H1 (cell line): Measurements from ENCODE around the gene ILF2. TPM values are rescaled to one million over a fixed set of nuclear protein-coding genes. Genes with fewer than 3 reads are reported as not detected.
A peak's percentile ranks its signal among the peaks of the same experiment; 100 is the strongest.

Source experiments
- ASH2L ChIP-seq: fragments of 200-600, 300-600 bp; sonication (generic); IDR thresholded peaks from one replicate; pipeline ENCODE4 v1.7.1; 2017; ENCODE audit warnings: low read length
- CREB1 ChIP-seq: IDR thresholded peaks from 2 replicates; pipeline ENCODE4 v1.6.1; 2012; ENCODE audit warnings: inconsistent platforms
- CTBP2 ChIP-seq: IDR thresholded peaks from 2 replicates; pipeline ENCODE4 v1.7.0; 2011; ENCODE audit warnings: borderline replicate concordance, mild to moderate bottlenecking, moderate library complexity, mixed read lengths, low read length; ENCODE audit not compliant: insufficient read depth, insufficient read length
- E2F6 ChIP-seq: IDR thresholded peaks from 2 replicates; pipeline ENCODE4 v1.6.1; 2012; ENCODE audit warnings: inconsistent platforms
- EZH2 ChIP-seq: fragments of 200-600 bp; sonication (generic); IDR thresholded peaks from 2 replicates; pipeline ENCODE4 v1.7.1; 2012; ENCODE audit warnings: low read depth, mild to moderate bottlenecking, moderate library complexity, low read length, inconsistent platforms; ENCODE audit not compliant: severe bottlenecking
- HDAC2 ChIP-seq, 2 experiments: fragments of 300-600 bp in 1 of 2; sonication (generic) in 1 of 2; IDR thresholded peaks; 2 replicates each; pipeline ENCODE4 v1.6.1; 2011 to 2012; ENCODE audit warnings: low read depth in 2 of 2, low read length in 2 of 2, mild to moderate bottlenecking in 2 of 2, moderate library complexity in 2 of 2, borderline replicate concordance in 1 of 2, inconsistent platforms in 1 of 2
- HDAC6 ChIP-seq: IDR thresholded peaks from one replicate; pipeline ENCODE4 v1.7.1; 2012; ENCODE audit warnings: low read depth, mild to moderate bottlenecking, inconsistent platforms, low read length, moderate library complexity
- KDM5A ChIP-seq: fragments of 200-600 bp; IDR thresholded peaks from 2 replicates; pipeline ENCODE4 v1.7.1; 2012; ENCODE audit warnings: mild to moderate bottlenecking, low read length, inconsistent platforms, mixed read lengths
- RNF2 ChIP-seq: fragments of 200-900, 300-1000 bp; sonication (generic); IDR thresholded peaks from 2 replicates; pipeline ENCODE4 v1.7.1; 2016; ENCODE audit warnings: borderline replicate concordance, low read depth, mild to moderate bottlenecking, antibody characterized with exemption, low read length; ENCODE audit not compliant: poor library complexity, severe bottlenecking; ENCODE audit errors: missing control alignments
- RXRA ChIP-seq: IDR thresholded peaks from 2 replicates; pipeline ENCODE4 v1.6.1; 2011; ENCODE audit warnings: low read depth, mild to moderate bottlenecking, low read length, moderate library complexity; ENCODE audit not compliant: insufficient read depth
- SAP30 ChIP-seq: fragments of 300-600 bp; sonication (generic); IDR thresholded peaks from 2 replicates; pipeline ENCODE4 v1.7.1; 2012; ENCODE audit warnings: low read length, moderate library complexity, mild to moderate bottlenecking, inconsistent platforms; ENCODE audit not compliant: insufficient read depth, insufficient replicate concordance
- SIN3A ChIP-seq, 2 experiments: IDR thresholded peaks in 1 of 2; conservative IDR thresholded peaks in 1 of 2; 2 replicates each; pipeline ENCODE4 v1.6.1; 2011 to 2012; ENCODE audit warnings: low read length in 2 of 2, improper control_type of control experiment in 1 of 2, low read depth in 1 of 2, mild to moderate bottlenecking in 1 of 2
- SIRT6 ChIP-seq: IDR thresholded peaks from one replicate; pipeline ENCODE4 v1.7.1; 2012; ENCODE audit warnings: low read length, inconsistent platforms
- SP1 ChIP-seq: IDR thresholded peaks from 2 replicates; pipeline ENCODE4 v1.6.1; 2011; ENCODE audit warnings: low read depth, low read length
- SP4 ChIP-seq: IDR thresholded peaks from 2 replicates; pipeline ENCODE4 v1.6.1; 2012; ENCODE audit warnings: low read length, inconsistent platforms
- TEAD4 ChIP-seq: IDR thresholded peaks from 2 replicates; pipeline ENCODE4 v1.6.1; 2012; ENCODE audit warnings: low read depth, low read length, inconsistent platforms, mixed read lengths
- polyA plus RNA-seq, 7 experiments: library from polyadenylated mRNA; depleted of rRNA in 3 of 7; stranded (reverse) in 5 of 7; unstranded in 2 of 7; fragments of >200 nt in 5 of 7; fragments of 200-250 nt in 2 of 7; gene quantifications; 1 replicate in 5 of 7; 2 replicates in 1 of 7; 4 replicates in 1 of 7; pipeline versions ENCODE4 v1.2.1 to v1.2.3, GENCODE V29; 2011 to 2013; ENCODE audit warnings: missing spikeins in 2 of 7, mixed read lengths in 2 of 7
- total RNA-seq: library from RNA; stranded (reverse); fragmentation: NEBNext Ultra II Directional; extraction: Animal tissue kit (Norgen Biotek cat#: 25700); gene quantifications from 2 replicates; pipeline ENCODE4 v1.2.1, GENCODE V29; 2021
- TF ChIP-seq, protein P1 (sequence below): IDR thresholded peaks from 2 replicates; pipeline ENCODE4 v1.6.1; 2011; ENCODE audit warnings: low read length, improper control_type of control experiment

The ILF2 gene
- total and polyA plus RNA-seq, 2 of the 8 experiments (the other 6 are each of a cell fraction or from before 2014, with no cell fraction given): 389 to 474 TPM

GRCh38 chr1:153658400-153659174 is 12.2 kb downstream of the ILF2 start, which contains the start of gene SNAPIN (continued):
- TF ChIP-seq E2F6 (peak; percentile 4; the same call in 1 of the 2 replicates), EZH2 (no peak), SIN3A (conservative IDR thresholded peaks at IDR 0.05 in 1 of 2, IDR thresholded peaks at IDR 0.05 in 1 of 2; ENCODE audit: low read depth in 1 of 2, low read length in 2 of 2) (peak in 1 of 2 experiments; percentile 43; a peak in 1 of 4 replicates), KDM5A (no peak), SP1 (peak; percentile 38; the same call in 1 of the 2 replicates), HDAC2 (IDR thresholded peaks at IDR 0.05; ENCODE audit: borderline replicate concordance in 1 of 2, low read depth in 2 of 2, low read length in 2 of 2) (no peak), CREB1 (peak; percentile 72), CTBP2 (peak; percentile 38), RNF2 (no peak), ASH2L (peak; percentile 97), RXRA (no peak), TEAD4 (no peak), SIRT6 (no peak), HDAC6 (no peak), SAP30 (peak; percentile 79), SP4 (no peak)
- TF ChIP-seq, protein P1, sequence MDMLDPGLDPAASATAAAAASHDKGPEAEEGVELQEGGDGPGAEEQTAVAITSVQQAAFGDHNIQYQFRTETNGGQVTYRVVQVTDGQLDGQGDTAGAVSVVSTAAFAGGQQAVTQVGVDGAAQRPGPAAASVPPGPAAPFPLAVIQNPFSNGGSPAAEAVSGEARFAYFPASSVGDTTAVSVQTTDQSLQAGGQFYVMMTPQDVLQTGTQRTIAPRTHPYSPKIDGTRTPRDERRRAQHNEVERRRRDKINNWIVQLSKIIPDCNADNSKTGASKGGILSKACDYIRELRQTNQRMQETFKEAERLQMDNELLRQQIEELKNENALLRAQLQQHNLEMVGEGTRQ: no peak
- TF ChIP-seq, all 59 proteins: peak for 18
